Measurements from ENCODE around the gene PDXP. TPM values are rescaled to one million over a fixed set of nuclear protein-coding genes. Genes with fewer than 3 reads are reported as not detected.
"Not testable (repeated sequence)": the region's sequence is repeated elsewhere in the genome, so short reads cannot be mapped to it uniquely, and the experiment has no call there.

The PDXP gene
- total RNA-seq, 1 experiment from 2014 or later: 47.1 TPM

DNA sequence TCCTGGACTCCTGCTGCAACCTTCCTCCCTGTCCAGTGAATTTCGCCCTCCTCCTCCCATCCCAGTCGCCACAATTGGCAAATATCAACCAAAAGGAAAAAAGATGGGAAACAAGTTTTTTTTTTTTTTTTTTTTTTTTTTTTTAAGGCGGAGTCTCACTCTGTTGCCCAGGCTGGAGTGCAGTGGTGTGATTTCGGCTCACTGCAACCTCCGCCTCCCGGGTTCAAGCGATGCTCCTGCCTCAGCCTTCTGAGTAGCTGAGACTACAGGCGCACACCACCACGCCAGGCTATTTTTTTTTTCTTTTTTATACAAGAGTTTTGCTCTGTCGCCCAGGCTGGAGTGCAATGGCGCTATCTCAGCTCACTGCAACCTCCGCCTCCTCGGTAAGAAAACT lies 37.7 kb downstream of the PDXP start:
- H3K9me3 ChIP-seq (replicated peaks); H3K27ac ChIP-seq; DNase-seq (ENCODE audit: low read depth in 1 of 2, low spot score in 2 of 2); H3K4me3 ChIP-seq; H3K27me3 ChIP-seq (replicated peaks); H3K4me1 ChIP-seq (replicated peaks): not testable (repeated sequence)
- peaks cover 34% of the 10 kb centered on the region for H3K36me3 ChIP-seq

- Histone ChIP-seq H3K9me3 (replicated peaks) (no peaks in the 10 kb centered on the region), H3K27me3 (replicated peaks) (no peaks in the 10 kb centered on the region)
Observed at GRCh38 chr22:37696657-37697537, 38.4 kb downstream of the PDXP start, which contains the start of gene TRIOBP. TSS of gene TRIOBP (plus strand) at chr22:37697048. CDS start at chr22:37701366, 4,318 bp downstream.

GRCh38 chr22:37697538-37697835 lies 39.0 kb downstream of the PDXP start:
- DNase-seq (ENCODE audit: low read depth in 1 of 2, low spot score in 2 of 2): no peak
- no peaks in the 10 kb centered on the region for H3K27me3 ChIP-seq (replicated peaks)
- H3K36me3 ChIP-seq: peaks cover 21% of the 10 kb centered on the region
- peaks cover 8% of the 10 kb centered on the region for H3K4me1 ChIP-seq (replicated peaks)
- H3K4me3 ChIP-seq: no peak overlapping the region
- H3K9me3 ChIP-seq (replicated peaks): no peaks in the 10 kb centered on the region
- no peak overlapping the region for H3K27ac ChIP-seq

More at GRCh38 chr22:37696657-37697537, 38.4 kb downstream of the PDXP start, which contains the start of gene TRIOBP:
- H3K4me3 ChIP-seq: no peak within 1 kb of the TSS
- no peak within 1 kb of the TSS for H3K27ac ChIP-seq
- H3K36me3 ChIP-seq: peaks cover 27% of the 10 kb centered on the region
- peaks cover 8% of the 10 kb centered on the region for H3K4me1 ChIP-seq (replicated peaks)
- DNase-seq (ENCODE audit: low read depth in 1 of 2, low spot score in 2 of 2): peak; percentile 89 to 99

DNA sequence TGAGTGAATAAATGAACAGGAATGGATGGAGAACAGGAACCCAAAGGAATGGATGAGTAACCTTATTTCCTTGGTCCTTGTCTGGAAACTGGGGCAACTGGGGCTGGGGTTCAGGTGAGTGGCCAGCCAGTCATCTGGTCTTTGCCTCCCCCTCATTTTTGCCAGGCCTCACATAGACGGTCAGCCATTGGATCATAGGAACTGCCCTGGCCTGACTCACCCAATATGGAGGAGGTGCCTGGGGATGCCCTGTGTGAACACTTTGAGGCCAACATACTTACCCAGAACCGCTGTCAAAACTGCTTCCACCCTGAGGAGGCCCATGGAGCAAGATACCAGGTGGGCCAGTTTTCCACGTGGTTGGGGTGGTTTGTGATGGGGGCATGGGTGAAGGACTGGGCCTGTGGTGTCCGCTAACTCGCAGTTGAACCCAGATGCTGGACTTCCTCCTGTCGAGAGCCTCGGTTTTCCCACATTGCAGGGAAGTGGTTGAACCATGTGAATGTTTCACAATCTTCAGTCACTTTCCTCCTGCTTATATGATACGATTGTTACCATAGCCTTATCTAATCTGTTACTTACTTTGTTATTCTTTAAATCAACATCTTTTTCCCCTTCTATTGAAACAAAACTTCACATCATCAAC lies 42.7 kb downstream of the PDXP start:
- Histone ChIP-seq H3K27me3 (replicated peaks) (no peaks in the 10 kb centered on the region), H3K9me3 (replicated peaks) (no peaks in the 10 kb centered on the region), H3K27ac (no peak overlapping the region), H3K36me3 (no peaks in the 10 kb centered on the region), H3K4me1 (replicated peaks) (peaks cover 8% of the 10 kb centered on the region), H3K4me3 (no peak overlapping the region)
- DNase-seq (ENCODE audit: low read depth in 1 of 2, low spot score in 2 of 2): no peak

DNA sequence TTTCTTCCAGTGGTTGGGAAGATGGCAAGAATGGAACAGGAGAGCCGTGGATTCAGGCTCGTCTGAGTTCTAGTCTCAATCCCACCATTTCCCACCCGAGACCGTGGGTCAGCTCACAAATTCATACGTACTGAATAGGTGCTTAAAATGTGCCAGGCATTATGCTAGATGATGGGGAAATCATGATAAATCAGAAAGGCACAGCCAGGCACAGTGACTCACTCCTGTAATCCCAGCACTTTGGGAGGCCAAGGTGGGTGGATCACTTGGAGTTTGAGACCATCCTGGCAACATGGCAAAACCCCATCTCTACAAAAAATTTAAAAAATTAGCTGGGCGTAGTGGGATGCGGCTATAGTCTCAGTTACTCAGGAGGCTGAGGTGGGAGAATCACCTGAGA lies 45.4 kb downstream of the PDXP start:
- H3K4me1 ChIP-seq (replicated peaks): no peaks in the 10 kb centered on the region
- no peak for DNase-seq (ENCODE audit: low read depth in 1 of 2, low spot score in 2 of 2)

GRCh38 chr22:37704645-37705044 lies 46.1 kb downstream of the PDXP start:
- no peaks in the 10 kb centered on the region for H3K4me1 ChIP-seq (replicated peaks)
- H3K9me3 ChIP-seq (replicated peaks): no peaks in the 10 kb centered on the region
- no peak overlapping the region for H3K27ac ChIP-seq
- DNase-seq (ENCODE audit: low read depth in 1 of 2, low spot score in 2 of 2): no peak
- no peak overlapping the region for H3K4me3 ChIP-seq
- H3K36me3 ChIP-seq: no peaks in the 10 kb centered on the region
- H3K27me3 ChIP-seq (replicated peaks): no peaks in the 10 kb centered on the region

More for the DNA sequence above, 45.4 kb downstream of the PDXP start:
- Histone ChIP-seq H3K4me3 (no peak overlapping the region), H3K36me3 (no peaks in the 10 kb centered on the region), H3K27ac (no peak overlapping the region), H3K27me3 (replicated peaks) (no peaks in the 10 kb centered on the region), H3K9me3 (replicated peaks) (no peaks in the 10 kb centered on the region)

GRCh38 chr22:37705205-37705604 lies 46.7 kb downstream of the PDXP start:
- H3K27ac ChIP-seq: no peak overlapping the region
- H3K36me3 ChIP-seq: no peaks in the 10 kb centered on the region
- H3K9me3 ChIP-seq (replicated peaks): no peaks in the 10 kb centered on the region
- no peak for DNase-seq (ENCODE audit: low read depth in 1 of 2, low spot score in 2 of 2)
- no peaks in the 10 kb centered on the region for H3K4me1 ChIP-seq (replicated peaks)
- H3K27me3 ChIP-seq (replicated peaks): no peaks in the 10 kb centered on the region
- H3K4me3 ChIP-seq: no peak overlapping the region

DNA sequence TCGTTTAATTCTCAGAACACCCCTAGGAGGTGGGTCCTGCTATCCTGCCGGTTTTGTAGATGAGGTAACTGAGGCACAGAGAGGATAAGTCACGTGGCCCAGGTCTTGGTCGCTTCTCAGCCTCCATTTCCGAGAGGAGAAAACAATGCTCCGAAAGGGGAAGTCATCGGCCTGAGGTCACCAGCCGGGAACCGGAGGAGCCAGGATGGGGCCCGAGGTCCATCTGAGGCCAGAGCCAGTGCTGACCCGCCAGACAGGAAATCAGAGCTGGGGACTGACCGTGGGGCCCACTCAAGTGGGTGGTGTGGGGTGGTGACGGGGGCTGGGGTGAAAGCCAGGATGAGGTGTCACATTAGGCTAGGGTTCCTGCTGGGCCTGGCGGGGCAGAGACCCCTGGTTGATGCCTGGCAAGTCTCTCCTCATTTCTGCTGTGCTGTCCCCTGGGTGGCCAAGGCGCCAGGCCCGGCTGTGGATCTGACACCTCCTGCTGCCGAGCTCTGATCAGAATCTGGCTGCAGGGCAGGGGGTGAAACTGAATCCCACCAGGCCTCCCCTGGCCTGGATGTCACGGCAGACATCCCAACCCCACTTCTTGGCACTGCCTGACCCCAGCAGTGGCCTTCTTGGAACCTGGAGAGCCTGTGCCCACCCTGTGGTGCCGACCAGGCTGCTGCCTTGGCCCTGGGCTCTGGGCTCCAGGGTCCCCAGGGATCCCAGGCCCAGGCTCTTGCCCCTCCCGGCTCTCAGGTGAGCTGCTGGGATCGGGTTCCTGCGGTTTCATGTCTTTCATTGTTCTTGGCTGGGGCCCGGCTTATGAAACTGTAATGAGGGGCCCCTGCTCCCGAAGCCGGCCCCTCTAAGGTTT lies 50.3 kb downstream of the PDXP start:
- Histone ChIP-seq H3K4me3 (no peak overlapping the region), H3K27ac (no peak overlapping the region), H3K27me3 (replicated peaks) (no peaks in the 10 kb centered on the region), H3K36me3 (no peaks in the 10 kb centered on the region), H3K4me1 (replicated peaks) (no peaks in the 10 kb centered on the region), H3K9me3 (replicated peaks) (no peaks in the 10 kb centered on the region)
- DNase-seq (ENCODE audit: low read depth in 1 of 2, low spot score in 2 of 2): no peak

DNA sequence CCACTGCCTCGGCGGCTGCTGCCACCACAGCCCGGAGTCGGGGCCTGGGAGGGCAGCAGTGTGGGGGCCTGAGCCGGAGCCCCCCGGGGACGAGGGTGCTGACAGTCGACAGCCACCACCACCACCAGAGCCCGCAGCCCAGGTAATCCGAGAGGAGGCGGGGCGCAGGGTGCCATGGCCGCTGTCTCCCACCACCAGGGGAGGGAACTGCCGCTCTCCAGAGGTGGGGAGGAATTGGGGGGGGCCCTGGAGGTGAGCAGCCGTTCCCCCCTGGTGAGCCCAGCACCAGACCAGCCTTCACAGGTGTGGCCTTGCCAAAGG lies 50.9 kb downstream of the PDXP start:
- Histone ChIP-seq H3K9me3 (replicated peaks) (no peaks in the 10 kb centered on the region), H3K36me3 (no peaks in the 10 kb centered on the region), H3K27me3 (replicated peaks) (no peaks in the 10 kb centered on the region), H3K4me1 (replicated peaks) (no peaks in the 10 kb centered on the region), H3K4me3 (no peak overlapping the region), H3K27ac (no peak overlapping the region)
- no peak for DNase-seq (ENCODE audit: low read depth in 1 of 2, low spot score in 2 of 2)

DNA sequence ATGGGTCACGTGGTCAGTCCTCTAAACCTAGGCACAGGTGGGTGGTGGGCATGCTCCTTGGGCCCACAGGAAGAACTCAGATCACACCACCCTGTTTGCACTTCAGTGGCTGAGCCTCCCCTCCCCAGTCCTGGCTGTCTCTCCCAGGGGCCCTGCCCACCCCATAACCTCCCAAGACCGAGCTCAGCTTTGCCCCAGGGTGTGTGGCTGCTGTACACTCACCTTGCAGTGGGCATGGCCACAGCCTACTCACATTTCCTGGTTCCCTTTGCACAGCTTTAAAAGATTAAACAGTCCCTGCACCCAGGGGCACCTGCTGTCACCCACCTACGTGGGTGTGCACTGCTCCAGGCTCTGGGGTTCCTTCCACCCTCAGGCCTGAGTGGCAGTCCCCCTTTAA lies 52.2 kb downstream of the PDXP start:
- Histone ChIP-seq H3K36me3 (no peaks in the 10 kb centered on the region), H3K27me3 (replicated peaks) (no peaks in the 10 kb centered on the region), H3K9me3 (replicated peaks) (no peaks in the 10 kb centered on the region), H3K27ac (no peak overlapping the region), H3K4me3 (no peak overlapping the region), H3K4me1 (replicated peaks) (no peaks in the 10 kb centered on the region)
- no peak for DNase-seq (ENCODE audit: low read depth in 1 of 2, low spot score in 2 of 2)

DNA sequence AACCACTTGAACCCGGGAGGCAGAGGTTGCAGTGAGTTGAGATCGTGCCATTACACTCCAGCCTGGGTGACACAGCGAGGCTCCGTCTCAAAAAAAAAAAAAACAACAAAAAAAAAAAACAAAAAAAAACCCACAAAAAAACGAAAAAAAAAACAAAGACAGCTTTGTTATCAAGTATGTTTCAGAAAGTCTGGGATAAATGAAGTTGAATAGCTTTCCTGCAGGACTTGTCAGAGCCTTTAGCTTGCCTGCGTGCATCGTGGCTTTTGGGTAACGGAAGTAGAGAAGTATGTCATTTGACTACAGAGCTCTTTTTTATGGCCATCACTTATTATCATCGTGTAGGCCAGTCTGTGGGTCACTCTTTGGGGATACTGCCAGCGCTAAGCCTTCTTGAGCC lies 53.0 kb downstream of the PDXP start:
- H3K36me3 ChIP-seq: no peaks in the 10 kb centered on the region
- no peak overlapping the region for H3K27ac ChIP-seq
- H3K4me1 ChIP-seq (replicated peaks): no peaks in the 10 kb centered on the region
- no peak overlapping the region for H3K4me3 ChIP-seq
- no peaks in the 10 kb centered on the region for H3K27me3 ChIP-seq (replicated peaks)
- DNase-seq (ENCODE audit: low read depth in 1 of 2, low spot score in 2 of 2): no peak
- no peaks in the 10 kb centered on the region for H3K9me3 ChIP-seq (replicated peaks)

- Histone ChIP-seq H3K9me3 (replicated peaks) (no peaks in the 10 kb centered on the region), H3K36me3 (no peaks in the 10 kb centered on the region), H3K4me1 (replicated peaks) (no peaks in the 10 kb centered on the region), H3K27me3 (replicated peaks) (no peaks in the 10 kb centered on the region), H3K4me3 (no peak overlapping the region), H3K27ac (no peak overlapping the region)
- DNase-seq (ENCODE audit: low read depth in 1 of 2, low spot score in 2 of 2): no peak
Observed at GRCh38 chr22:37713761-37714160, 55.2 kb downstream of the PDXP start.

- Histone ChIP-seq H3K4me3 (no peak overlapping the region), H3K27me3 (replicated peaks) (no peaks in the 10 kb centered on the region), H3K4me1 (replicated peaks) (no peaks in the 10 kb centered on the region), H3K36me3 (no peaks in the 10 kb centered on the region), H3K27ac (no peak overlapping the region), H3K9me3 (replicated peaks) (no peaks in the 10 kb centered on the region)
- no peak for DNase-seq (ENCODE audit: low read depth in 1 of 2, low spot score in 2 of 2)
Observed at GRCh38 chr22:37714634-37715033, 56.1 kb downstream of the PDXP start.

DNA sequence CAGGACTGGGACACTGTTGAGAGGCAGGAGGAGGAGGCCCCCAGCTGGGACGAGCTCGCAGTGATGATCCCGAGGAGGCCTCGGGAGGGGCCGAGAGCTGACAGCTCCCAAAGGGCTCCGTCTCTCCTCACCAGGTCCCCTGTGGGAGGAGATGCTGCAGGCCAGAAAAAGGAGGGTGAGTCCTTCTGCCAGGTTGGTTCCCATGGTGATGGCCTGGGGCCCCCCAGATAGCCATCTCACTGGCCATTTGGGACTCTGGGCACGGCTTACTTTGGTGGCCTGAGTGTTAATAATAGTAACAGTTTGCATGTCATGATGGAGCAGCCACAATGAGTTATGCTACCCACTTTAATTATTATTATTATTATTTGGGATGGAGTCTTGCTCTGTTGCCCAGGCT lies 57.2 kb downstream of the PDXP start:
- Histone ChIP-seq H3K36me3 (no peaks in the 10 kb centered on the region), H3K9me3 (replicated peaks) (no peaks in the 10 kb centered on the region)
- DNase-seq (ENCODE audit: low read depth in 1 of 2, low spot score in 2 of 2): no peak

More for the DNA sequence above, 57.2 kb downstream of the PDXP start:
- Histone ChIP-seq H3K4me1 (replicated peaks) (no peaks in the 10 kb centered on the region), H3K27ac (no peak overlapping the region), H3K4me3 (no peak overlapping the region), H3K27me3 (replicated peaks) (no peaks in the 10 kb centered on the region)

Data from SJSA1 (cell line).